NCI-H510A treated with DMSO at 0.1 percent for 48 hours (cell line): ENCODE measurements around the gene AZIN2.
"Not testable (repeated sequence)": the region's sequence is repeated elsewhere in the genome, so short reads cannot be mapped to it uniquely, and the experiment has no call there.

ENCODE experiments used
- DNase-seq: peaks from one replicate; lab custom pipeline; 2025; lab: John Stamatoyannopoulos, UW

AZIN2 gene

DNA sequence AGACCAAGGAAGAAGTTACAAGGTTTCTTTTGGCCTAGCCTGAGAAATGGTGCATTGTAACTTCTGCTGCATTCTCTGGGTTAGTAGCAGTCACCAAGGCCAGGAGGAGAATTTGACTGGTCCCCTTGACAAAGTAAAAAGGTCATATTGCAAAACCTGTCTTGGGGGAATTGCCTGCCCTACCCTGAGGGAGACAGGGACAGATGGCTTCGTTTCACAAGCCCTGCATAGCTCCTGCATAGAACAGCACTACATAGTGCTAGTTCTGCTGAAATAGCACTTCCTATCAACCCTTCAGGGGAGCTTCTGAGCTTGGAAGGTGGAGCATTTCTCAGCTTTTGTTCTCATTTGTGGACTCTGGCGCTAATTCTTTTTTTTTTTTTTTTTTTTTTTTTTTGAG, 23.9 kb upstream of the AZIN2 start:
- no peak for DNase-seq

GRCh38 chr1:33060579-33061083, 20.3 kb upstream of the AZIN2 start:
- no peak for DNase-seq

- no peak for DNase-seq
These were observed 19.1 kb upstream of the AZIN2 start for GRCh38 chr1:33061834-33062233.

DNA sequence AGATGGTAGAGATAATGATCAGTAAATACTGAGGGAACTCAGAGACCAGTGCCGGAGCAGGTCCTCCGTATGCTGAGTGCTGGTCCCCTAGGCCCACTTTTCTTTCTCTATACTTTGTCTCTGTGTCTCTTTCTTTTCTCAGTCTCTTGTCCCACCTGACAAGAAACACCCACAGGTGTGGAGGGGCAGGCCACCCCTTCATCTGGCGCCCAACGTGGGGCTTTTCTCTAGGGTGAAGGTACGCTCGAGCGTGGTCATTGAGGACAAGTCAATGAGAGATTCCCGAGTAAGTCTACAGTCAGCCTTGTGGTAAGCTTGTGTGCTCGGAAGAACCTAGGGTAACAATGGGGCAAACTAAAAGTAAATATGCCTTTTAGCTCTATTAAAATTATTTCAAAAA, 16.7 kb upstream of the AZIN2 start:
- DNase-seq = not testable (repeated sequence)

- DNase-seq = no peak
These were observed 15.7 kb upstream of the AZIN2 start for GRCh38 chr1:33065301-33065700.

DNA sequence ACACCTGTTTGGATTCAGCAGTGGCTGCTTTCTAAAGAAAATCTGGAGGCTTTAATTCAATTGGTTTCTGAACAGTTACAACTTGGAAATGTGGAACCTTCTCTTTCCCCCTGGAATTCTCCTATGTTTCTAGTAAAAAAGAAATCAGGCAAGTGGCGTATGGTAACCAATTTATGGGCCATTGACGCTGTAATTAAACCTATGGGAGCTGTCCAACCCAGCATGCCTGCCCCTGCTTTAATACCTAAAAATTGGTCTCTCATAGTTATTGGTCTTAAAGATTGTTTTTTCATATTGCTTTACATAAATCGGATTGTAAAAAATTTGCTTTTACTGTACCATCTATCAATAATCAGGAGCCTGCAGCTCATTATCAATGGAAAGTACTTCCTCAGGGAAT, 14.5 kb upstream of the AZIN2 start:
- not testable (repeated sequence) for DNase-seq

DNA sequence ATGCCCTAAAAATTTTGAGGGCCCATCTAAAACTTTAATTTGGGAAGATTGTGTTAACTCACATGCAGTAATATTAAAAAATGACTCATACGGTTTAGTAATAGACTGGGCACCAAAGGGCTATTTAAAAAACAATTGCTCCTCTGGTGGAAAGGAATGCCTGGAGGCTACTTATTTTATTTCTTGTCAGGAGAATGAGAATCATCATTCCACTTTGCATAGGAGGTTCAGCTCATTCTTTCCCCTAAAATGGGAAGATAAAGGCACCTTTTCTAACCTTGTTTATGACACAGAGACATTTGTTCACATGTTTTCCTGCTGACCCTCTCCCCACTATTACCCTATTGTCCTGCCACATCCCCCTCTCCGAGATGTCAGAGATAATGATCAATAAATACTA, 12.8 kb upstream of the AZIN2 start:
- DNase-seq = not testable (repeated sequence)

DNA sequence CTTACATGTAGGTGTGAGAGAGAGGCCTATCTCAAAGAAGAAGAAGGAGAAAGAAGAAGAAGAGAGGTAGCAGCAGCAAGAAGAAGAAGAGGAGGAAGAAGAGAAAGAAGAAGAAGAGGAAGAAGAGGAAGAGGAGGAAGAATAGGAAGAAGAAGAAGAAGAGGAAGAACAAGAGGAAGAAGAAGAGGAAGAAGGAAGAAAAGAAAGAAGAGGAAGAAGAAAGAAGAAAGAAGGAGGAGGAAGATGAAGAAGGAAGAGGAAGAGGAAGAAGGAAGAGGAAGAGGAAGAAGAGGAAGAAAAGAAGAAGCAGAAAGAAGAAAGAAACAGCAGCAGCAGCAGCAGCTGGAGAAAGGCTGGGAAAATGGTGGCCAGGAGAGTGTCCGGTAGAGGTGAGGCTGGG, 10.3 kb upstream of the AZIN2 start:
- DNase-seq = no peak

GRCh38 chr1:33072707-33073106, 8.2 kb upstream of the AZIN2 start:
- DNase-seq = no peak

- DNase-seq = no peak
These were observed 6.6 kb upstream of the AZIN2 start for GRCh38 chr1:33074193-33074945.

DNA sequence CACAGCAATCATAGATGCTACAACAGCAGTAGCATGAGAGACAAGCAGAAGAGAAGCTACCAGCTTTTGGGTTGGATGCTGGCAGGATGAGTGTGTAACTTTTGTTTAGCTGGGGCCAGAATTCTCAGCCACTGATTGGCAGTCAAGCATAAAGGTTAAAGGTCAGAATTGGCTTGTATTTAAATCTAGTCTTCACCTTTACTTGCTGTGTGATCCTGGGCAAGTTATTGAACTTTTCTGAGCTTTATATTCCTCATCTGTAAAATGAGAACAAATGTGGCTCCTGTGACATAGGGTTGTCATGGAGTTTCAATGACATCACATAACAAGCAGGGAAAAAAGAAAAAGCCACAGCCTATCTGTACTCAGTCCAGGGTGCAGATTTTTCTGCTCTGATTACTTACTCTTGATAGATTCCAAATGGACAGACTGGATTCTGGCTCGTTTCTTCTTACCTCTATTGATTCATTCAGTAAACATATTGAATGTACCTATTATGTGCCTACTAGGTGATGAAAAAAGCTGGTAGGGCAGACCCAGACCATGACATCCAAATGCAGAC, 2.8 kb upstream of the AZIN2 start:
- no peak for DNase-seq

GRCh38 chr1:33080373-33080772, 580 bp upstream of the AZIN2 start:
- no peak for DNase-seq

GRCh38 chr1:33081554-33082305, 777 bp downstream of the AZIN2 start:
- DNase-seq = no peak

DNA sequence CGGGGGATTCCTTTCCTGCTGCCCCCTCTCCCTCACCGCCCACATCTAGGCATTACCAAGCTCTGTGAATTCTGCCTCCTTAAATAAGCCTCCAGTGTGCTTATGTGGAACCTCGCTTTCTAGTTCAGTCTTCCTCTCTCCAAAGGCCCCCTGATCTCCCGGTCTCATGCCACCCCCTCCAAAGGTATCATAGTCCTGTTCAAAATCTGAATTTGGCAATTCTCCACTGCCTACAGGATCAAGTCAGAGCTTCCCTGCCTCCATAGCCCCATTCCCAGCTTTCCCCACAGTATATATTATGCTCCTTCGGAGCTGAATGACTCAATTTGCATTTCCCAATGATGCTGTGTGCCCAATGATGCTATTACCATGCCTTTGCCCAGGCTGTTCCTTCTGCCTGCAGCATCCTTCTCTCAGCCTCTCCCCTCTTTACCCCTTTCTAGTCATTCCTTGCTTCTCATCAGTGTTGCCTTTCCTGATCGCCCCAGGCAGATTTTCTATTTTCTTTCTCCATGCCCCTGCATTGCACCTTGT, 1.7 kb downstream of the AZIN2 start:
- DNase-seq = no peak

- DNase-seq = no peak
These were observed 4.4 kb downstream of the AZIN2 start for GRCh38 chr1:33085332-33085731.

DNA sequence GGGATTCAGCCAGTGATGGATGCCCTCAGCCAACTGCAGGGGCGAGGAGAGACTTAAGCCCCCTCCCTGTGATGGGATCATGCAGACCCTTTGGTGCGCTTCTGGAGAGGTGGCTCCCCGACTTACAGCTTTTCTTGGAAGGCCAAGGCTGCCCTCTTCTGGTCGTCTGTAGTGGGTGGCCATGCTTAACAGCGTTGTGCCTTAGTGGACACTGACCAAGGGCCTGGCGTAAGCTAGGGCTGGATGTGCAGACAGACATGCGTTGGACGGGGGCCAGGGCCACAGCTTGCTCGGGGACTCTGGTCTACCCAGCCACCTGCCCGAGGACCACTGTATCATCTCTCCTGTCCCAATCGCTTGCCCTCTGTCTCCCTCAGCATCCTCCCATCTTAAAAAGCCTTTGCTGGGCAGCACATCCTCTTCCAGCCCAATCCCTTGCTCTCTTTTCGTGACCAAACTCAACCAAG, 5.5 kb downstream of the AZIN2 start:
- peak; percentile 70 for DNase-seq

GRCh38 chr1:33087677-33088076, 6.7 kb downstream of the AZIN2 start:
- DNase-seq = no peak

- DNase-seq = no peak
These were observed 7.4 kb downstream of the AZIN2 start for GRCh38 chr1:33088119-33088906.

GRCh38 chr1:33089457-33089856, 8.5 kb downstream of the AZIN2 start:
- no peak for DNase-seq

DNA sequence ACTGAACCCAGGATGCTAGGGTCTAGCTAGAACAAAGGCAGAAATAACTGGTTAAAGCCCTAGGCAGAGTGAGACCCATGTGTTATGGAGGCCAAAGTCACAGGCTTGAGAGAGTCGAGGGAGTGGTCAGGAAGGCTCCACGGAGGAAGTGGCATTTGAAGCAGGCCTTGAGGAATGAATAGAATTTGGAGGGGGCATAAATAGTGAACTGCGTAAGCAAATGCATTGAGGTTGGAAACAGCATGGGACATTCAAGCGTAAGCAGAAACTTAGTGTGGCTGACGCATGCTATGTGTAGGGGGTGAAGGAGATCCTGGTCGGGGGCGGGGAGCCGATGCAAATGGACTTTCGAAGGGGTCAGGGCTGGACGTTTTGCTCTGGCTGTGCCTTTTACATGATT, 11.5 kb downstream of the AZIN2 start:
- no peak for DNase-seq

DNA sequence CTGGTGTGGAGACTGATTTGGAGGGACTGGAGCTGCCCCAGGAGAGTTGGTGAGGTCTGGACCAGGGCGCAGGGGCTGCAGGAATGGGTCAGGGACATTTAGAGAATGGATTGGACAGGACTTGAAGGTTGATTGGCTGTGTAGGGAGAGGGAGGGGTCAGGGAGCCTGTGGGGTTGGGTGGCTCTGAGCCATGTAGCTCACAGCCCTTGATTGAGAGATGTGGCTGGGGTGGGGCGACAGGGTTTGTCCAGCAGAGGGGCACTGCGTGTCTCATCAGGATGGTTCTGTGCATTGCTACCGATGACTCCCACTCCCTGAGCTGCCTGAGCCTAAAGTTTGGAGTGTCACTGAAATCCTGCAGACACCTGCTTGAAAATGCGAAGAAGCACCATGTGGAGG, 12.1 kb downstream of the AZIN2 start:
- no peak for DNase-seq

DNA sequence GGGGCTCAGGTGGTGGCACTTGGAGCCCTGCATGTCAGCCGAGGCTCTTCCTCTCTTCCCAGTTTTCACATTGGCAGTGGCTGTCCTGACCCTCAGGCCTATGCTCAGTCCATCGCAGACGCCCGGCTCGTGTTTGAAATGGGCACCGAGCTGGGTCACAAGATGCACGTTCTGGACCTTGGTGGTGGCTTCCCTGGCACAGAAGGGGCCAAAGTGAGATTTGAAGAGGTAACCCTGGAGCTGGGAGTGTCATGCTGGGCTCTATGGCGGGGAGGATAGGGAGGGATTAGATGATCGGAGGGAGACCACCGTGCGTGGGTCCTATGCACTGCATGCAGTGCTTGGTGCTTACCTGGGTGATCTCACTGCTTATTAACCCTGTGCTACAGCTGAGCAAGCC, 13.5 kb downstream of the AZIN2 start:
- no peak for DNase-seq
